Cardiac muscle cell (in vitro differentiated cells and primary cell): Measurements from ENCODE around the gene SH3BGRL2. TPM values are rescaled to one million over a fixed set of nuclear protein-coding genes. Genes with fewer than 3 reads are reported as not detected.

Experiments
- DNase-seq, 2 donors: peaks; one replicate each; pipeline versions ENCODE4 v3.0.0 to v3.0.0-alpha.2; 2010 to 2017; ENCODE audit warnings: low read depth in 1 of 2, low spot score in 1 of 2
- H3K27ac ChIP-seq: fragments of 200-600 bp; sonication (generic); 2 replicates; pipeline ENCODE4 v1.5.1; 2016
- H3K27me3 ChIP-seq: fragments of 200-600 bp; sonication (generic); 2 replicates; pipeline ENCODE4 v1.6.0; 2016; ENCODE audit warnings: control low read depth
- H3K36me3 ChIP-seq: fragments of 200-600 bp; sonication (generic); 2 replicates; pipeline ENCODE4 v1.5.1; 2016; ENCODE audit warnings: control low read depth
- H3K4me1 ChIP-seq: fragments of 200-600 bp; sonication (generic); 2 replicates; pipeline ENCODE4 v1.8.1; 2017; ENCODE audit warnings: low read depth, mild to moderate bottlenecking, mixed run types
- H3K4me3 ChIP-seq: fragments of 200-600 bp; sonication (generic); 2 replicates; pipeline ENCODE4 v1.5.1; 2016; ENCODE audit warnings: mild to moderate bottlenecking
- H3K9me3 ChIP-seq: fragments of 200-600 bp; sonication (generic); 2 replicates; pipeline ENCODE4 v1.5.1; 2017; ENCODE audit warnings: low read depth, mild to moderate bottlenecking, control low read depth
- polyA plus RNA-seq: library from polyadenylated mRNA; unstranded; fragments of >200 nt; fragmentation: Nextera tagmentation; extraction: Ambion mirVana; gene quantifications from 2 replicates; pipeline ENCODE4 v1.2.1, GENCODE V29; 2016
- total RNA-seq: library from RNA; depleted of rRNA; stranded (reverse); fragments of >200 nt; gene quantifications from 2 replicates; pipeline ENCODE4 v1.2.3, GENCODE V29; 2016
- TF ChIP-seq, protein P1 (sequence below): IDR thresholded peaks from 2 replicates; pipeline ENCODE4 v1.5.1; 2012; ENCODE audit warnings: low read depth, mild to moderate bottlenecking, low read length

SH3BGRL2 gene
- total and polyA plus RNA-seq, 2 experiments from 2014 or later = 21.7 to 36.1 TPM

- DNase-seq = no peak
- H3K36me3 ChIP-seq = no peaks in the 10 kb centered on the region
- peak overlapping the region; percentile 17 for H3K27ac ChIP-seq
- no peak overlapping the region for H3K4me3 ChIP-seq
- TF ChIP-seq, protein P1, sequence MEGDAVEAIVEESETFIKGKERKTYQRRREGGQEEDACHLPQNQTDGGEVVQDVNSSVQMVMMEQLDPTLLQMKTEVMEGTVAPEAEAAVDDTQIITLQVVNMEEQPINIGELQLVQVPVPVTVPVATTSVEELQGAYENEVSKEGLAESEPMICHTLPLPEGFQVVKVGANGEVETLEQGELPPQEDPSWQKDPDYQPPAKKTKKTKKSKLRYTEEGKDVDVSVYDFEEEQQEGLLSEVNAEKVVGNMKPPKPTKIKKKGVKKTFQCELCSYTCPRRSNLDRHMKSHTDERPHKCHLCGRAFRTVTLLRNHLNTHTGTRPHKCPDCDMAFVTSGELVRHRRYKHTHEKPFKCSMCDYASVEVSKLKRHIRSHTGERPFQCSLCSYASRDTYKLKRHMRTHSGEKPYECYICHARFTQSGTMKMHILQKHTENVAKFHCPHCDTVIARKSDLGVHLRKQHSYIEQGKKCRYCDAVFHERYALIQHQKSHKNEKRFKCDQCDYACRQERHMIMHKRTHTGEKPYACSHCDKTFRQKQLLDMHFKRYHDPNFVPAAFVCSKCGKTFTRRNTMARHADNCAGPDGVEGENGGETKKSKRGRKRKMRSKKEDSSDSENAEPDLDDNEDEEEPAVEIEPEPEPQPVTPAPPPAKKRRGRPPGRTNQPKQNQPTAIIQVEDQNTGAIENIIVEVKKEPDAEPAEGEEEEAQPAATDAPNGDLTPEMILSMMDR = no peak
- H3K4me1 ChIP-seq = no peaks in the 10 kb centered on the region
- H3K27me3 ChIP-seq = no peaks in the 10 kb centered on the region
- H3K9me3 ChIP-seq = no peaks in the 10 kb centered on the region
These were observed 71.6 kb downstream of the SH3BGRL2 start for GRCh38 chr6:79702691-79703090.

- no peak overlapping the region for H3K4me3 ChIP-seq
- no peaks in the 10 kb centered on the region for H3K27me3 ChIP-seq
- H3K27ac ChIP-seq = no peak overlapping the region
- no peak for DNase-seq
- TF ChIP-seq, protein P1 = no peak
- H3K36me3 ChIP-seq = no peaks in the 10 kb centered on the region
- no peaks in the 10 kb centered on the region for H3K9me3 ChIP-seq
- no peaks in the 10 kb centered on the region for H3K4me1 ChIP-seq
These were observed 73.1 kb downstream of the SH3BGRL2 start for GRCh38 chr6:79704200-79704599.

- DNase-seq = no peak
- TF ChIP-seq, protein P1 = no peak
- no peak overlapping the region for H3K4me3 ChIP-seq
- peaks cover 5% of the 10 kb centered on the region for H3K4me1 ChIP-seq
- no peaks in the 10 kb centered on the region for H3K36me3 ChIP-seq
- no peaks in the 10 kb centered on the region for H3K27me3 ChIP-seq
- H3K27ac ChIP-seq = no peak overlapping the region
- no peaks in the 10 kb centered on the region for H3K9me3 ChIP-seq
These were observed 74.4 kb downstream of the SH3BGRL2 start for GRCh38 chr6:79705456-79705995.

- H3K4me3 ChIP-seq = no peak overlapping the region
- no peak overlapping the region for H3K27ac ChIP-seq
- H3K36me3 ChIP-seq = no peaks in the 10 kb centered on the region
- no peaks in the 10 kb centered on the region for H3K27me3 ChIP-seq
- no peaks in the 10 kb centered on the region for H3K9me3 ChIP-seq
- peaks cover 15% of the 10 kb centered on the region for H3K4me1 ChIP-seq
- no peak for DNase-seq
- TF ChIP-seq, protein P1 = no peak
These were observed 75.4 kb downstream of the SH3BGRL2 start for GRCh38 chr6:79706527-79706926.

DNA sequence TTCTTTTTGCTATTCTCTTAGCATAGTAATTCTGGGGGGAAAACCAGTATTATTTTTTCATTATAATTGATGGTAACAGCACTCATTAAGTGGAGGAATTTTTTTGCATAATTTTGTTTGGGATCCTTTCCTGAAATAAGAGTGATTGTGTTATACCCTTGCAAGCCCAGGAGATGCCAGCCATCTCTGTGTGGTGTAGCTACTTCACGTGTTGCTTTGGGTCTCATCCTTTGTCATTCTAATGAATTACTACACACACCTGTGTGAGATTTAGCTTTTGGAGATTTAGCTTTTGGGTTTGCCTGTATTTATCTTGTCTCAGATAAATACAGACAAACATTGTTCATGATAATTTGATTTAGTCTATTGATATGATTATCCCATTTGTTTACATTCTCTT, 76.5 kb downstream of the SH3BGRL2 start:
- Histone ChIP-seq H3K4me3 (no peak overlapping the region), H3K27me3 (no peaks in the 10 kb centered on the region), H3K4me1 (peaks cover 18% of the 10 kb centered on the region), H3K36me3 (no peaks in the 10 kb centered on the region), H3K9me3 (no peaks in the 10 kb centered on the region), H3K27ac (no peak overlapping the region)
- TF ChIP-seq, protein P1 = no peak
- no peak for DNase-seq
